ENCODE data around the gene EGFL7. TPM values are rescaled to one million over a fixed set of nuclear protein-coding genes. Genes with fewer than 3 reads are reported as not detected.
A peak's percentile ranks its signal among the peaks of the same experiment; 100 is the strongest.

Gene EGFL7
- total RNA-seq, 1 donor from 2014 or later: 109 TPM

GRCh38 chr9:136685790-136686533 is 23.2 kb downstream of the EGFL7 start:
- no peak for DNase-seq (ENCODE audit: low spot score)

DNA sequence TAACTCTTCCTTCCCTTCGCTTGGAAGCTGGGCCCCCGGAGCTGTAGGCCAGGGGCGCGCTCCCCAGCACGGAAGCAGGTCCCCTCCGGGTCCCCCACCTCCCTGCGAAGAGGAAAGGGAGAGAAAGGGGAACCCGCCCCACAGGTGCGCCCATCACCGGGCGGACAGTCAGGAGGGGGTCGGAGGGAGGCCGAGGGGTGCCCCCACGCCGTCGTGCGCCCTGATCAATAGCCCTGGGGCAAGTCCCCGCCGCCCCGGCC is 23.7 kb downstream of the EGFL7 start:
- DNase-seq (ENCODE audit: low spot score): no peak

DNA sequence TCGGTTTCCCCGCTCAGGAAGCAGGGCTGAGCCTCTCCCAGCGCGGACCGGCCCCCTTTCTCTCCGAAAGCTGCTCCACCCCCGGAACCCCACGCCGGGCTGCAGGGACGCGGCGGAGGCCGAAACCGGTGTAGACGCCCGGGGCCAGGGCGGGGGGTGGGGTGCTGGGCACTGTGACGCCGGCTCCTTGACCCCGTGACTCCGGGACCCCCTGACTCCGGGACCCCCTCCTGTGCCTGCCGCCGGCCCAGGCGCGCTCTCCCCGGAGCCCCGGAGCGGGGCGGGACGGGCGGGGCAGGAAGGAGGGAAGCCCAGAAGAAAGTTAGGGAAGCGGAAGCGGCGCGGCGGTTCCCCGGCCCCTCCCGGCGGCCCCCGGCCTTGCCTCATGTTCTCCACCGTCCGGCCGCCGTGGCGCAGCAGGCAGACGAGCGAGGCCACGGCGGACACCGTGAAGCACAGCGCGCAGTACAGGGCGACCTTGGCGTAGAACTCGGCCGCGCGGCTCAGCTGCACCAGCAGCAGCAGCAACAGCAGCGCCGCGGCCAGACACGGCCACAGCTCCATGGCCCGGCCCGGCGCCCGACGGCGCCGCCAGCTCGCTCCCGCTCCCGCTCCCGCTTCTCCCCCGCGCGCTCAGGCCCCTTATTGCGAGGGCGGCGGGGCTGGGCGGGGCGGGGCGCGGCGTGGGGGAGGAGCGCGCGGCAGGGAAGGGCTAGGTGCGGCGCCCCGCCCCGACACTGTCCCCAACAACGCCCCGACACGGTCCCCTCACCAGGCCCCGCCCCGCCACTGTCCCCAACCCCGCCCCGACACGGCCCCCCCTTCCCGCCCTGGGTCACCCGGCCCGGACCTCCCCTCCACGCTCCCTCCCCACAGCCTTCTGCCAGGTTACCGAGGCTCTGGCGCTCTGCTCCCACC is 24.3 kb downstream of the EGFL7 start, which contains the start of gene AGPAT2:
Gene AGPAT2, minus strand, starts transcription at position 664 of the 918 bp plus-strand sequence. Its CDS starts 100 bp downstream, at position 564.
- DNase-seq (ENCODE audit: low spot score): peak; percentile 71

DNA sequence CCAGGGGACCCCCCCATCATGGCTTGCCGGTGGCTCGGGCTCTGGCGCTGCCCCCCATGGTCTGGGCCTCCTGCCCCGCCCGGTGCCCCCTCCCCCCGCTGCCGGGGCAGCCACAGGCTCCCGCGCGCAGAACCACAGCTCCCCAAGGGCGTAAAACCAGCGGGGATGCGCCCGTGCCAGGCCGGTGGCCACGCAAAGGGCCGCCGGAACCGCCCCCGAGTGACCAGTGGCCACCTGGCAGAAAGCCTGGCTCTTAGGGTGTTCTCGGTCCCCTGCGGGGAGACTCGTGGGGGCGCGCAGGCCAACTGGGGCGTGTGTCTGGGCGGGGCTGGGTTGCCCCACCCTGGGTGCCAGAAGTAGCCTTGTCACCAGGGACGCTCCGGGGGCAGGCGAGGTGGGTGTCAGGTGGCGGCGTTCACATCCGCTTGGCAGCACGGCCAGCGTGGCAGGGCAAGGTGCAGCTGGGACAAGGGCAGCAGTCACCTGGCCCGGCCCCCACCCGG is 25.1 kb downstream of the EGFL7 start:
- DNase-seq (ENCODE audit: low spot score): no peak

- no peak for DNase-seq (ENCODE audit: low spot score)
Measured at GRCh38 chr9:136688274-136689107, 25.8 kb downstream of the EGFL7 start.

- no peak for DNase-seq (ENCODE audit: low spot score)
Measured at GRCh38 chr9:136689108-136689460, 26.4 kb downstream of the EGFL7 start.

- no peak for DNase-seq (ENCODE audit: low spot score)
Measured at GRCh38 chr9:136690104-136690805, 27.5 kb downstream of the EGFL7 start.

DNA sequence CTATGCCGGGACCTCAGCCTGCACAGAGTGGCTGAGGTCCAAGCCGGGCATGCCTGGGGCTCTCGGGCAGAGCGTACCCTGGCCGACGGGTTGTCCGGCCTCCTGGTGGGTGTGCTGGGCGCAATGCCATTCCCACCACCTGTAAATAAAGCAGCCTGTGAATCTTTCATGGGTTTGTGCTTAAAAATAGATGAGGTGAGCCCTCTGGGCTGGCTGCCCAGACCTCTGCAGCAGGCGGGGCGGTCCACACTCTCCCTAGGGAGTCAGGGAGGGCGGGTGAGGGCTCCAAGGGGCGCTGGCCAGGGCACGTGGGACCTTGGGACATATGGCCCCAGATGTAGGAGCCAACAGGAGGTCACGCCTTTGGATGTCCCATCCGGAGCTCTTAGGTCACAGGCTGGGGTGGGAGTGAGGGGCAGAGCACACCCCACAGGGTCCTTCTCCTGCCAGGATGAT is 28.1 kb downstream of the EGFL7 start:
- no peak for DNase-seq (ENCODE audit: low spot score)

DNA sequence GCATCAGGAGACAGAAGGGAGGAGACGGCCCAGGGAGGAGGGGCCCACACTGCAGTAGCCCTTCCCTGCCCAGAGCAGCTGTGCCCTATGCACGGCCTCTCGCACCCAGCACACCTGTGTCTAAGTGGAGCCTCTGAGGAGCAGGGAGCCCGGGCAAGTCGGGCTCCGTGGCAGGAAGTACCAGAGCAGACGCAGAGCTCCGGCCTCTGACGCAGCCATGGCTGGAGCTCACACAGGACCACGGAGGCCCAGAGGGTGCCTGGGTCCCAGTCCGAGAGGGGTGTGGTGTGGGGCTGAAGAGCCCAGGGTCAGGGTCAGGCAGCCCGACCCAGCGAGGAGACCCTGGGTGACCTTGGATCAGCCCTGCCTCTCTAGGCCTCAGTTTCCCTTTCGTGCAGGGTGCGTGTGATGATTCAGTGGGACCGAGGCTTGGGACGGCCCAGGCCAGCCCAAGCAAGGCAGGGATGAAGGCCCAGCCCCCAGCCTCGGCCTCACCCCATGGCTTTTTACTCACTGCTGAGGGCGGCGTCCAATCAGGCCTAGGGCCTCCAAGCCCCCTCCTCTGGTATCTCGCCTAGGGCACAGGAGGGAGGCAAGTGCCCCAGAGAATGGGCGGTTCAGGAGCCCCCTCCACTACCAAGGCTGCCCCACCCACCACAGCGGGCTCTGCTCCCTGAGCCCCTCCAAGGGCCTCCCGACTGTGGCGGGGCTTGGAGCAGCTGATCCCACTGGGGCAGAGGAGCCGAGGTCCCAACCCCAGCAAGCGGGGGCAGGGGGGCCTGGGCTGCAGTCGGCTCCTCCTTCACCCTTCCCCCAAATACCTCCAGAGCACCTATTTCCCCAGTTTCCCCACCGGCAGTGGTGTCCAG is 28.8 kb downstream of the EGFL7 start:
- DNase-seq (ENCODE audit: low spot score): no peak

DNA sequence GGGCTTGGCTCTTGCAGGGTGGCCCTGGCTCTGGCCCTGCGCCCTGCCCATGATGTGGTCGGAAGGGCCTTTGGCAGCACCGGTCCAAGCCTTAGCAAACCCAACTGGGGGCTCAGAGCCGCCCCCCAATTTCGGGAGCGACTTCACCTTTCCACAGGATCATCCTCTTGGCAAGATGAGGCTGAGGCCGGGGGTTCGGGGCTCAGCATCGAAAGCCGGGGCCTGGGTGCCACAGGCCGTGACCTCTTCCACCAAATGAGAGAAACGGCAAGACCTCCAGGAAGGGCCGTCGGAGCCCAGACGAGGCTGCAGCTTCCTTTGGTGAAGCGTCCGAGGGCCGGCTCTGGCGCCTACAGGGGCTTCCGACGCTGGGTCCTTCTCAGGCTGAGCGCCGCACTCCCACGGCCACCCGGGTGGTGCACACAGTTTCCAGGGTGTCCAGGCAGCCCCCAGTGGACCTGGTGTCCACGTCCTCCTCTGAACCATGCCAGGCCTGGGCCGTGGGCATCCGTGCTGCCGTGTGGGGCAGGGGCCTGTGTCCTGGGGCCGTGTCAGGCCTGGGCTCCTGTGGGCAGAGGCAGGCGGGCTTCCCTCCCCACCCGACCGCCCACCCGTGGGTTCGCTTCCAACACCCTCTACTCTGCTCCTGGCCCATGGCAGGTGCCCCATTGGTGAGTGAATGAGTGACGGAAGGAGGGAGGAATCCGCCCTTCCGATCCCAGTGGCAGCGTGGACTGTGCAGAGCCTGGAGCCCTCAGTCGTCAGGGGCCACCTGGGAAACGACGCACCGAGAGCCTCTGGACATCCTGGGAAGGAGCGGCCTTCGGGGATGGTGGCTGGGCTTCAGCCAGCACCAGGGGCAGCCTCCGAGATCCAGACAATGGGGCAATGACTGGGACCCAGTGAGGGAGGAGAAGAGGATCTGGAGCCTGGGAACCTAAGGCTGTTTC is 29.7 kb downstream of the EGFL7 start:
- no peak for DNase-seq (ENCODE audit: low spot score)

GRCh38 chr9:136693135-136693489 is 30.4 kb downstream of the EGFL7 start:
- no peak for DNase-seq (ENCODE audit: low spot score)

DNA sequence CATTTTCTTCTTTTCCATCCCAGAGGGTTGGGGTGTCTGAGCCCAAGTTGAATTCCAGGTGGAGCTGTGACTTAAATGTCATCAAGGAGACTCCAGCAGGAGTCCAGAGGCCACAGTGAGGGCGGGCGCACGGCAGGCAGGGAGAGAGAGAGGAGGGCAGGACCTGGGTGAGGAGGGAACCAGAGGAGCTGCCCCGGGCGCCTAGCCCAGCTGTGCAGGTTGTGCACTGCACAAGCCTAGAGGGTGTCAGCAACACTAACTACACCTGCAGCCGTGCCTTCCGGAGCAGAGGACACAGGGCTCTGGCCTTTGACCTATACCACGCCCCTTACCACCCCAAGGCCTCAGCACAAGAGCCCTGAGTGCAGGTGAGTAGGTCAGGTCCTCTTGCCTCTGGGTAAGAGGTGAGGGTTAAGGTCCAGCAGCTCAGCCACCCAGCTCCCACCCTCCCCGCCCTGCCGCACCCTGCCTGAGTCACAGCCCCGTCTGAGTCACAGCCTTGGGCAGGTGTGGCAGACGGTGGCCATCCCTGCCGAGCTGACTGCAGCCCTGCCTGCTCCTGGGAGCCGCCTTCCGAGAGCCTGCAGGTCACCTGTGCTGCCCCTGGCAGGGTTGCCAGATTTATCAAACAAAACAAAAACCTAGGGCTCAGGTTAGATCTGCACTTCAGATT is 30.9 kb downstream of the EGFL7 start:
- peak; percentile 73 for DNase-seq (ENCODE audit: low spot score)

GRCh38 chr9:136694163-136694871 is 31.6 kb downstream of the EGFL7 start:
- DNase-seq (ENCODE audit: low spot score): no peak

DNA sequence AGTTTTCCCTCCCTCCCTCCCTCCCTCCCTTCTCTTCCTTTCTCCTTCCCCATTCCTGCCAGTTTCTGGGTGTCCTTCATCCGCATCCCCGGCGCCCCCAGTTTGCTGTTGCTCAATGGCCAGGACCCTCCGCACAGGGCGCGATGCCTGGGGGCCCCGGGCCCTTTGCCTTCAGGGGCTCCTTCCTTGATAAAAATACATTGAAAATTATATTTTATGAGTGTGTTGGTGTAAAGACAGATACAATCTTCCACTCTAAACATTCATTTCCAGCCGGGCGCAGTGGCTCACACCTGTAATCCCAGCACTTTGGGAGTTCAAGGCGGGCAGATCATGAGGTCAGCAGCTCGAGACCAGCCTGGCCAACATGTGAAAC is 32.1 kb downstream of the EGFL7 start:
- no peak for DNase-seq (ENCODE audit: low spot score)

DNA sequence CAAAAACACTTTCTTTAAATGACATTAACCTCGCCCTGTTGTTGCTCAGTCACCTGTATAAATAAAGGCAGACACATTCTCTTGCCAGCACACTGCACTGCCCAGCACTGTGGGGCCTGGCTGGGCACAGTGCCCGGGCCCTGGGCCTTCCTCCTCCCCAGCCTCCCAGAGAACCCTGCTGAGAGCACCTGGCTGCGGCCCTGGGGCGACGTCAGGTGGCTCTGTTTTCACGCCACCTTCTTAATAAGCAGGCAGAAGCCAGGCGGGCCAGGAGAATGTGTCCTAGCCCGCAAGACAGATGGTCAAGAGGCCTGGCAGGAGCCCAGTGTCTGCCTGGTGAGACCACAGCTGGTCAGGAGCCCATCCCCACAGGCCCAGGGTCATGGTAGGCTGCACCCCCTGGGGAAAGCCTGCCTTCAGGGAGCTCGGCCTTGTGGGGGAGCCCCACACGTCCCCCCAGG is 32.7 kb downstream of the EGFL7 start:
- DNase-seq (ENCODE audit: low spot score): no peak

DNA sequence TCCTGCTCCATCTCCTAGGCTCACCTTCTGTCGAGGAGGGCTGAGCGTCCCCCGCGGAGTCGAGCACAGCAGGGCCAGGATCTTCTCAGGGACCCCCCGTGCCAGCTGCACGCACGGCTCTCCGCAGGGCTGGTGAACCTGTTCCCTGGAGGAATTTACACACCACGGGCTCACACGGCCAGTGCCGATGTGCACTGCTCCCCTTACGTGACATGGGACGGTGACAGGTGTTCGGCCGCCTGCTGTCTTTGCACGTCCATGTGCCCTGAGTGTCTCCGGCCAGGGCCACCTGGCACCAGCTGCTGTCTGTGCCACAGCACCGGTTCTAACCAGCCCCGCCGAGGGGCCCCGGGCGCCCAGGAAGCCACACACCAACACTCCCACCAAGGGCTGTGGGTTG is 33.2 kb downstream of the EGFL7 start:
- DNase-seq (ENCODE audit: low spot score): no peak

DNA sequence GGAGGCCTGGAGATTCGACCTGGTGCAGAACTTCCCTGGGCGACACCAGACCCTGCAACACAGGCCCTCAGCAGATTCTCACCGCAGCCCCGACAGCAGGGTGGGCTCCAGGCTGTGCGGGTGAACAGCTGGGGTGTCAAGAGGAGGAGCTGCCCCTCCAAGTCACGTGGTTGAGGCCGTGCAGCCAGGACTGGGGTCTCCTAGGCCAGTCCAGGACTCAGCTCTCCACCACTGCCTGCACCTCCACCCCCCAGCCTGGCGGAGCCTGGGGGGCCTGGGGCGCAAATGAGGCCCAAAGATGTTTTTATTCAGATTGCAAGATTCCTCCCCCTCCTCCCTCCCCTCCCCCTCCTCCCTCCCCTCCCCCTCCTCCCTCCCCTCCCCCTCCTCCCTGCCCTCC is 33.8 kb downstream of the EGFL7 start:
- no peak for DNase-seq (ENCODE audit: low spot score)

All from ureter (tissue), 1 donor.